GM23338 (cell line): Measurements from ENCODE around the gene PCDHB10. TPM values are rescaled to one million over a fixed set of nuclear protein-coding genes. Genes with fewer than 3 reads are reported as not detected.
"Not testable (repeated sequence)": the region's sequence is repeated elsewhere in the genome, so short reads cannot be mapped to it uniquely, and the experiment has no call there.

ENCODE experiments used
- ATAC-seq: fragments of 200-7000 bp; cut with Tn5 transposase; 3 replicates; pipeline ENCODE4 v1.9.1; 2020
- DNase-seq: peaks from one replicate; pipeline ENCODE4 v3.0.0-alpha.2; 2015; ENCODE audit warnings: low spot score
- H2AFZ ChIP-seq: fragments of 200-600 bp; sonication (generic); 2 replicates; pipeline ENCODE4 v1.8.0; 2016; ENCODE audit warnings: antibody characterized with exemption, mild to moderate bottlenecking, moderate library complexity
- H3F3A ChIP-seq: fragments of 200-600 bp; sonication (generic); replicated peaks from 2 replicates; pipeline ENCODE4 v1.8.0; 2017; ENCODE audit warnings: antibody characterized with exemption, mixed run types, low read depth
- H3K27ac ChIP-seq: fragments of 200-600 bp; sonication (generic); 2 replicates; pipeline ENCODE4 v1.6.1; 2016; ENCODE audit warnings: low read depth
- H3K27me3 ChIP-seq: fragments of 200-600 bp; sonication (generic); 2 replicates; pipeline ENCODE4 v1.8.0; 2016; ENCODE audit warnings: mild to moderate bottlenecking, mixed run types, moderate library complexity; ENCODE audit not compliant: insufficient read depth
- H3K36me3 ChIP-seq: fragments of 200-600 bp; sonication (generic); 2 replicates; pipeline ENCODE4 v1.8.0; 2016; ENCODE audit warnings: mild to moderate bottlenecking; ENCODE audit not compliant: insufficient read depth
- H3K4me1 ChIP-seq: fragments of 200-600 bp; sonication (generic); 2 replicates; pipeline ENCODE4 v1.8.0; 2016; ENCODE audit warnings: mild to moderate bottlenecking, moderate library complexity; ENCODE audit not compliant: insufficient read depth
- H3K4me2 ChIP-seq: fragments of 200-600 bp; sonication (generic); 2 replicates; pipeline ENCODE4 v1.7.1; 2017; ENCODE audit warnings: mixed run types
- H3K4me3 ChIP-seq: fragments of 200-600 bp; sonication (generic); 2 replicates; pipeline ENCODE4 v1.6.1; 2016; ENCODE audit warnings: mixed run types
- H3K79me2 ChIP-seq: fragments of 200-600 bp; sonication (generic); replicated peaks from 2 replicates; pipeline ENCODE4 v1.8.0; 2017; ENCODE audit warnings: mild to moderate bottlenecking; ENCODE audit not compliant: insufficient read depth
- H3K9me2 ChIP-seq: fragments of 200-600 bp; sonication (generic); 2 replicates; pipeline ENCODE4 v1.8.0; 2017; ENCODE audit not compliant: insufficient read depth
- H4K20me1 ChIP-seq: fragments of 200-600 bp; sonication (generic); replicated peaks from 2 replicates; pipeline ENCODE4 v1.8.0; 2017; ENCODE audit warnings: mild to moderate bottlenecking; ENCODE audit not compliant: insufficient read depth
- H3K27ac Mint-ChIP-seq: 2 replicates; pipeline ENCODE4 v1.8.0; 2020; ENCODE audit warnings: inconsistent platforms, mild to moderate bottlenecking, moderate library complexity, mixed read lengths
- H3K27me3 Mint-ChIP-seq: 3 replicates; pipeline ENCODE4 v1.8.0; 2022; ENCODE audit warnings: low read depth, mild to moderate bottlenecking, moderate library complexity, mixed read lengths, inconsistent platforms; ENCODE audit not compliant: insufficient read depth, poor library complexity
- H3K36me3 Mint-ChIP-seq: 3 replicates; pipeline ENCODE4 v1.8.0; 2021; ENCODE audit warnings: low read depth, mild to moderate bottlenecking, inconsistent platforms, moderate library complexity, mixed read lengths
- H3K4me1 Mint-ChIP-seq: 3 replicates; pipeline ENCODE4 v1.8.0; 2020; ENCODE audit warnings: mild to moderate bottlenecking, inconsistent platforms, mixed read lengths
- H3K4me3 Mint-ChIP-seq: 3 replicates; pipeline ENCODE4 v1.8.0; 2021; ENCODE audit warnings: moderate library complexity, mild to moderate bottlenecking, inconsistent platforms, mixed read lengths
- H3K9me3 Mint-ChIP-seq: 3 replicates; pipeline ENCODE4 v1.8.0; 2020; ENCODE audit warnings: moderate library complexity, mild to moderate bottlenecking, inconsistent platforms, mixed read lengths
- CREB1 ChIP-seq: fragments of 250-450 bp; sonication (Bioruptor Pico); IDR thresholded peaks from 2 replicates; pipeline ENCODE4 v1.5.0; 2020; ENCODE audit warnings: low read depth, mild to moderate bottlenecking, moderate library complexity
- CTCF ChIP-seq, 2 experiments: fragments of 200-600 bp in 1 of 2; sonication (generic) in 1 of 2; conservative IDR thresholded peaks; 2 replicates each; pipeline versions ENCODE4 v1.5.1 to v1.6.1; 2016 to 2017; ENCODE audit warnings: antibody characterized with exemption in 2 of 2, low read depth in 2 of 2, mild to moderate bottlenecking in 2 of 2, moderate library complexity in 1 of 2
- REST ChIP-seq: IDR thresholded peaks from one replicate; pipeline ENCODE4 v1.6.1; 2018; ENCODE audit warnings: antibody characterized with exemption; ENCODE audit not compliant: unreplicated experiment
- ZNF331 ChIP-seq: fragments of 250-450 bp; sonication (Bioruptor Pico); IDR thresholded peaks from 2 replicates; pipeline ENCODE4 v1.5.0; 2020; ENCODE audit warnings: low read depth, mild to moderate bottlenecking, moderate library complexity
- polyA plus RNA-seq: library from polyadenylated mRNA; unstranded; fragments of >200 nt; fragmentation: Nextera tagmentation; extraction: Ambion mirVana; gene quantifications from 2 replicates; pipeline ENCODE4 v1.2.1, GENCODE V29; 2016
- total RNA-seq: library from RNA; depleted of rRNA; stranded (reverse); fragments of >200 nt; shearing (Covaris generic); gene quantifications from 2 replicates; pipeline ENCODE4 v1.2.3, GENCODE V29; 2014

Gene PCDHB10
- total and polyA plus RNA-seq, 2 experiments from 2014 or later = 1.6 to 2.7 TPM

GRCh38 chr5:141180313-141180712, 11.8 kb upstream of the PCDHB10 start (continued):
- TF ChIP-seq REST = no peak
- no peak for TF ChIP-seq CREB1 (CRISPR knock-in tag)

GRCh38 chr5:141182248-141182647, 9.9 kb upstream of the PCDHB10 start, which contains the start of gene PCDHB16:
PCDHB16 (plus strand) TSS chr5:141182387; CDS start chr5:141182560, 173 bp downstream.
- DNase-seq (peak; percentile 89), ATAC-seq (peak; percentile 69)
- peak within 1 kb of the TSS; percentile 22; the same call in 1 of the 2 replicates for H3K4me2 ChIP-seq
- no peaks in the 10 kb centered on the region; the same call in 1 of the 2 replicates for H3K36me3 ChIP-seq
- H3K9me3 Mint-ChIP-seq = peaks cover 27% of the 10 kb centered on the region
- no peaks in the 10 kb centered on the region for H3K79me2 ChIP-seq
- H4K20me1 ChIP-seq = no peaks in the 10 kb centered on the region
- H3F3A ChIP-seq = no peaks in the 10 kb centered on the region
- no peak within 1 kb of the TSS for H3K27ac Mint-ChIP-seq
- no peaks in the 10 kb centered on the region; the same call in 1 of the 2 replicates for H3K9me2 ChIP-seq
- no peaks in the 10 kb centered on the region for H3K4me1 ChIP-seq
- TF ChIP-seq CTCF (conservative IDR thresholded peaks at IDR 0.05; ENCODE audit: low read depth in 2 of 2) (peak; percentile 83 to 85), CREB1 (CRISPR knock-in tag) (peak; percentile 69), ZNF331 (no peak)
- H3K4me3 ChIP-seq = peak within 1 kb of the TSS; percentile 29; the same call in 1 of the 2 replicates
- H3K4me3 Mint-ChIP-seq = peak within 1 kb of the TSS; percentile 58
- no peak within 1 kb of the TSS for H3K27ac ChIP-seq
- H3K27me3 Mint-ChIP-seq = no peaks in the 10 kb centered on the region
- peak within 1 kb of the TSS; percentile 44; the same call in 1 of the 2 replicates for H2AFZ ChIP-seq
- no peaks in the 10 kb centered on the region for H3K27me3 ChIP-seq
- peaks cover 23% of the 10 kb centered on the region for H3K36me3 Mint-ChIP-seq
- peaks cover 12% of the 10 kb centered on the region for H3K4me1 Mint-ChIP-seq

GRCh38 chr5:141184117-141184855, 7.9 kb upstream of the PCDHB10 start:
- not testable (repeated sequence) for DNase-seq, H3K27ac ChIP-seq, H3K4me3 Mint-ChIP-seq, H2AFZ ChIP-seq, H3K27ac Mint-ChIP-seq, H3K27me3 Mint-ChIP-seq, H3K79me2 ChIP-seq, H3K9me2 ChIP-seq, H3K4me2 ChIP-seq, H3K36me3 ChIP-seq, H4K20me1 ChIP-seq, H3K4me3 ChIP-seq, H3K27me3 ChIP-seq, ATAC-seq, H3F3A ChIP-seq, H3K4me1 ChIP-seq
- peaks cover 31% of the 10 kb centered on the region for H3K9me3 Mint-ChIP-seq
- H3K4me1 Mint-ChIP-seq = peaks cover 12% of the 10 kb centered on the region
- H3K36me3 Mint-ChIP-seq = peaks cover 27% of the 10 kb centered on the region
